HG02840 (cell line): Measurements from ENCODE around the gene INPP4A.

Experiments used
- ATAC-seq: cut with Tn5 transposase; IDR thresholded peaks from one replicate; pipeline ENCODE4 v1.9.1; 2021; ENCODE audit warnings: mild to moderate bottlenecking, moderate library complexity, moderate number of reproducible peaks; ENCODE audit not compliant: unreplicated experiment, low FRiP score

Gene INPP4A

GRCh38 chr2:98605076-98605475, 160.4 kb downstream of the INPP4A start:
- ATAC-seq = no peak

GRCh38 chr2:98606431-98606830, 161.8 kb downstream of the INPP4A start:
- no peak for ATAC-seq

GRCh38 chr2:98607104-98607503, 162.4 kb downstream of the INPP4A start:
- ATAC-seq = no peak

GRCh38 chr2:98607741-98608115, 163.1 kb downstream of the INPP4A start:
- no peak for ATAC-seq

GRCh38 chr2:98608116-98608961, 163.7 kb downstream of the INPP4A start, which contains the start of the genes COA5 and UNC50:
TSS of gene COA5 (minus strand) at chr2:98608512. CDS start at chr2:98608405, 107 bp downstream.
TSS of gene UNC50 (plus strand) at chr2:98608589. CDS start at chr2:98609760, 1,171 bp downstream.
- peak; percentile 87 for ATAC-seq

- ATAC-seq = no peak
These were observed 164.4 kb downstream of the INPP4A start for GRCh38 chr2:98608962-98609604.

GRCh38 chr2:98614024-98614739, 169.5 kb downstream of the INPP4A start:
- no peak for ATAC-seq

GRCh38 chr2:98615481-98615880, 170.8 kb downstream of the INPP4A start:
- ATAC-seq = no peak

- ATAC-seq = no peak
These were observed 172.5 kb downstream of the INPP4A start for GRCh38 chr2:98617149-98617548.

- ATAC-seq = no peak
These were observed 179.0 kb downstream of the INPP4A start for GRCh38 chr2:98623657-98624056.

GRCh38 chr2:98632351-98632750, 187.7 kb downstream of the INPP4A start:
- ATAC-seq = no peak

GRCh38 chr2:98634406-98635092, 189.9 kb downstream of the INPP4A start:
- ATAC-seq = no peak

- peak; percentile 55 for ATAC-seq
These were observed 192.9 kb downstream of the INPP4A start for GRCh38 chr2:98637401-98638147.

GRCh38 chr2:98643496-98644100, 198.9 kb downstream of the INPP4A start:
- no peak for ATAC-seq
